ENCODE measurements around the gene H1-8. TPM values are rescaled to one million over a fixed set of nuclear protein-coding genes. Genes with fewer than 3 reads are reported as not detected.
A peak's percentile ranks its signal among the peaks of the same experiment; 100 is the strongest.

The H1-8 gene
- total RNA-seq, 6 donors from 2014 or later: not detected

DNA sequence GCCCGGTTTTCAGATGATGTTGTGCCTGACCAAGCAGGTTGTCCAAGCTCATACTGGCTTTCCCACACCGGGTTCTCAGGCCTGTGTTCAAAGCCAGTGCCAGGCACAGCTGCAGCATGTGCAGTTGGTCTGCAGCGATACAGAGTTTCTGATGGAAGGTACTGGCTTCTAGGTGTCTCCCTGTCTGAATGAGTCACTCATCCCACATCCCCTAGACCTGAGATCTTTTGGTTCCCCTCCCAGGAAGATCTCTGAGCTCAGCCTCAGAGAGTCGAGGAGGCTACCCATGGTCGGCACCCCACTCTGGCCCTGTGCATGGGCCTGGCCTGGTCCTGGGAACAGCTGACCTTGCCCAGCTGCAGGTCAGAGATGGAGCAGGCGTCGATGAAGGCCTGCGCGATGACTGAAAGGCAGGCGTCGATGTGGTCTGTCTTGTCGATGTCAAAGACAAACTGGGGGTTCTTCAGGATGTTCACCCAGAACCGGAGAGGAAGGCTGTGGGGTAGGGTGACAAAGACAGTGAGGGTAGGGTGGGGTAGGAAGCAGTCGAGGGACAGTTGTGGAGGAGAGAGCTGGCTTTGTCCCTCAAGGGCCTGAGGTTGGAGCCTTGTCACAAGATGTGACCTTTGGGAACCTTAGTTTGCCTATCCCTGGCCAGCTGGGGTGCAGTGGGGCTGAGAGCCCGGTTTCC lies 15.3 kb downstream of the H1-8 start:
- Histone ChIP-seq H3K4me1 (peaks cover 58 to 67% (median 60%) of the 10 kb centered on the region in 4 donors), H3K27ac (peak overlapping the region in 3 of 4 donors; percentile 68 to 85 (median 78)), H3K27me3 (no peaks in the 10 kb centered on the region), H3K36me3 (peaks cover 10 to 77% (median 70%) of the 10 kb centered on the region in 4 donors), H3K4me3 (no peak overlapping the region), H3K9me3 (no peaks in the 10 kb centered on the region)
- TF ChIP-seq POLR2AphosphoS5 (IDR thresholded peaks at IDR 0.05) (no peak), POLR2A (IDR thresholded peaks at IDR 0.05) (no peak), CTCF (IDR thresholded peaks at IDR 0.05) (no peak), EP300 (IDR thresholded peaks at IDR 0.05) (no peak)
- DNase-seq (no peak), ATAC-seq (ENCODE audit: low FRiP score in 2 of 2) (no peak)
- 80 to 88% methylated on average over 15 of the region's 15 CpGs for WGBS, 2 donors

GRCh38 chr3:129558772-129559564 lies 16.0 kb downstream of the H1-8 start:
- TF ChIP-seq CTCF (IDR thresholded peaks at IDR 0.05) (no peak), POLR2A (IDR thresholded peaks at IDR 0.05) (no peak), EP300 (IDR thresholded peaks at IDR 0.05) (no peak), POLR2AphosphoS5 (IDR thresholded peaks at IDR 0.05) (no peak)
- peaks cover 54 to 60% (median 57%) of the 10 kb centered on the region in 4 donors for H3K4me1 ChIP-seq
- 69 to 85% methylated on average over 7 to 11 of the region's 11 CpGs for WGBS, 2 donors
- ATAC-seq (ENCODE audit: low FRiP score in 2 of 2) (no peak), DNase-seq (no peak)
- peaks cover 10 to 84% (median 76%) of the 10 kb centered on the region in 4 donors for H3K36me3 ChIP-seq
- no peaks in the 10 kb centered on the region for H3K27me3 ChIP-seq
- peak overlapping the region in 3 of 4 donors; percentile 68 to 85 (median 78) for H3K27ac ChIP-seq
- no peak overlapping the region for H3K4me3 ChIP-seq
- no peaks in the 10 kb centered on the region for H3K9me3 ChIP-seq

DNA sequence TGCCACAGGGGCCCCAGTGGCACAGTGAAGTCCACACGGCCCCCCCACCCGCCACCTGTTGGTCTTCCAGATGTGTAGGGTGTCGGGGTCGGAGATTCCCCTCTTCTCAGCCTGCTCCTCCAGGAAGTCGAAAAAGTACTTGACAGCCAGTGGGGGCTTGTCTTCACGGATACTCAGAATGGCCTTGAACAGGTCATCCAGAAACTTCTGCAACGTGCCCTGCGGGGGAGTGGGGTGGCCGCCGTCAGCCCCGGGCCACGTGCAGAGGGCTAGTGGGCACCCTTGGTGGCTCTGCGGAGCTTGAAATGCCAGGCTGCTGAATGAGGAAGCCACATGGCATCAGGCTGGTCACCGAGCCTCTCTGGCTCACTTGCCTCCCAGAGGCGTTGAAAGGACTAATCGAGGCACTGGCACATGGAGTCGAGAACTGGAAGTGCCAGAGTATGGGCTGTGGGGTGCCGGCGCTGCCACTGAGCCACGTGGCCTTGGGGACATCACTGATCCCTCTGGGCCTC lies 16.6 kb downstream of the H1-8 start:
- 88 to 89% methylated on average over 4 to 14 of the region's 20 CpGs for WGBS, 2 donors
- Histone ChIP-seq H3K9me3 (no peaks in the 10 kb centered on the region), H3K36me3 (peaks cover 10 to 91% (median 83%) of the 10 kb centered on the region in 4 donors), H3K4me3 (no peak overlapping the region), H3K4me1 (peaks cover 47 to 56% (median 51%) of the 10 kb centered on the region in 4 donors), H3K27ac (peak overlapping the region in 3 of 4 donors; percentile 68 to 85 (median 78)), H3K27me3 (no peaks in the 10 kb centered on the region)
- DNase-seq (peak in 1 of 2 donors; percentile 76), ATAC-seq (ENCODE audit: low FRiP score in 2 of 2) (no peak)
- no peak for TF ChIP-seq EP300 (IDR thresholded peaks at IDR 0.05)

DNA sequence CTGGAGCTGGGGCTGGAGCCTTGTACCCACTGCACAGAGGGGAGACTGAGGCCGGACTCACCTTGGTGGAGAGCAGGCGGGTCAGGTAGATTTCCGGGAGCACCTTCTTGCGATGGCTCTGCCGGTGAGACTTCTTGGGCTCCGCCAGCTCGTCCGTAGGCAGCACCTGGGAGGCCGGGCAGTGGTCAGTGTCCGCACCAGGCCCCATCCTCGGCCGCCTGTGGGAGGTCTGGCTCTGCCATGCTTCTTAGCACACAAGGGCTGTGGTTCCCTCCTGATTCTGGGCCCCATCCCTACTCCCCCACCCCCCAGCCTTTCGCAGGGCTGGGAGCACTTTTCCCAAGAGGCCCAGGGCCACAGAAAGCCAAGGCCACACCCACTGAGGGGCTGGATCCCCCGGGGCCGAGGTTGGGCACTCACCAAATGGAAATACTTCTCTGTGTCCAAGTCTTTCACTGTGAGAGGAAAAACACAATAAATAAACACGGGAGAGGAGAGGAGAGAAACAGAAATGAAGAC lies 17.4 kb downstream of the H1-8 start:
- Histone ChIP-seq H3K9me3 (no peaks in the 10 kb centered on the region), H3K4me3 (no peak overlapping the region), H3K4me1 (peaks cover 40 to 49% (median 44%) of the 10 kb centered on the region in 4 donors), H3K27me3 (no peaks in the 10 kb centered on the region), H3K36me3 (peaks cover 10 to 94% (median 88%) of the 10 kb centered on the region in 4 donors), H3K27ac (peak overlapping the region; percentile 65 to 85 (median 73))
- WGBS, 2 donors: 13 to 17% methylated on average over 4 of the region's 16 CpGs
- no peak for ATAC-seq (ENCODE audit: low FRiP score in 2 of 2)
- no peak for TF ChIP-seq EP300 (IDR thresholded peaks at IDR 0.05)
- TF ChIP-seq POLR2A (IDR thresholded peaks at IDR 0.05): no peak
- no peak for TF ChIP-seq CTCF (IDR thresholded peaks at IDR 0.05)
- TF ChIP-seq POLR2AphosphoS5 (IDR thresholded peaks at IDR 0.05): no peak
- peak in 1 of 2 donors; percentile 70 for DNase-seq

All from upper lobe of left lung (tissue), 6 donors.